ENCODE measurements around the gene BCAS4.
"Not testable (repeated sequence)": the region's sequence is repeated elsewhere in the genome, so short reads cannot be mapped to it uniquely, and the experiment has no call there.

Gene BCAS4

GRCh38 chr20:50784464-50784863 lies 10.4 kb upstream of the BCAS4 start:
- DNase-seq = no peak
- Mint-ChIP-seq H3K36me3 (ENCODE audit: low read depth) (no peaks in the 10 kb centered on the region), H3K27ac (no peak overlapping the region), H3K4me3 (no peak overlapping the region), H3K4me1 (ENCODE audit: low read depth) (no peaks in the 10 kb centered on the region), H3K27me3 (no peaks in the 10 kb centered on the region), H3K9me3 (no peaks in the 10 kb centered on the region)

GRCh38 chr20:50786703-50787102 lies 8.2 kb upstream of the BCAS4 start:
- H3K9me3 Mint-ChIP-seq = no peaks in the 10 kb centered on the region
- no peak overlapping the region for H3K27ac Mint-ChIP-seq
- H3K36me3 Mint-ChIP-seq (ENCODE audit: low read depth) = no peaks in the 10 kb centered on the region
- DNase-seq = no peak
- H3K27me3 Mint-ChIP-seq = no peaks in the 10 kb centered on the region
- H3K4me3 Mint-ChIP-seq = no peak overlapping the region
- peaks cover 8% of the 10 kb centered on the region for H3K4me1 Mint-ChIP-seq (ENCODE audit: low read depth)

GRCh38 chr20:50787181-50787580 lies 7.7 kb upstream of the BCAS4 start:
- H3K27me3 Mint-ChIP-seq = no peaks in the 10 kb centered on the region
- no peaks in the 10 kb centered on the region for H3K9me3 Mint-ChIP-seq
- no peak overlapping the region for H3K4me3 Mint-ChIP-seq
- H3K36me3 Mint-ChIP-seq (ENCODE audit: low read depth) = no peaks in the 10 kb centered on the region
- no peak overlapping the region for H3K27ac Mint-ChIP-seq
- DNase-seq = no peak
- peaks cover 8% of the 10 kb centered on the region for H3K4me1 Mint-ChIP-seq (ENCODE audit: low read depth)

DNA sequence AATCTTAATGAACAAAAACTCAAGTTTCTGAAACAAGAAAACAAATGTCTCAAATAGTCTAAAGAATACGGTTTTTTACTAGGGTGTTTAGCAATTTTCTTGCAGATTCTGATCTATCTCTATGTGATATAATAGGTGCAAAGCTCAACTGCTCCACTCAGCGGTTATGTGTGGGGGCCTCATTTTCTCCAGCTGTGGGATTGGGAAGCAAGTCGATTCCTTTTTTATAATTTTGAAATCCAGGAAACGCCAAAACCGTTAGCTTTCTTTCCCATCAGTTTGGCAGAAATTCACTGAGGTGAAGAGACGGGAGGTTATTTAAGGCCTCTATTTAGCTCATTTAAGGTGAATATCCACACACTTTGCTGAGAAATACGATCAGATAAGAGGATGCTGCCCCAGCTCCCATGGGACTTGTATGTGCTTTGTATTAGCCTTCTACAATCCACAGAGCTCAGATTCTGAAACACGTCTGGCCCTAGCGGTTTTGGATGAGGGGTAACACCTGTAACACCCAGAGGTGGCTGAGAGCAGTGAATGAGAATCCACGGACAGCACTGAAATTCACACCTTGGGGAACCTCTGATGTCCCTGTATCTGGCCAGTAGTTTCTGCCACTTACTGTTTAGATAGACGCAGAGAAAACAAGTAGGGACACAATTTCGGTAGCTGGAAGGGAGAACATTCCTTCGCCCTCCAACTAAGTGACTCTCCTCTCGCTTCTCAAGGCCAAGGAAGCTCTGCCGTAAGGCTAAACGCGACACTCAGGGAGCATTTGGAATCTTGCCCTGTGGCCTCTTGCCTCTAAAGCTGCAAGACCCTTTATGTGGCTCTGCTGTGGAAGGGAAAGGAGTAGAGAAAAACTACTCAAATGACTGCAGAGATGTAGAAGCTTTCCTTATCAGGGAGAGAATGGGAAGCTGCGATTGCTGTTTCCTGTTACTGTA lies 6.5 kb upstream of the BCAS4 start:
- Mint-ChIP-seq H3K4me3 (no peak overlapping the region), H3K36me3 (ENCODE audit: low read depth) (no peaks in the 10 kb centered on the region), H3K27ac (no peak overlapping the region), H3K4me1 (ENCODE audit: low read depth) (peaks cover 8% of the 10 kb centered on the region), H3K9me3 (no peaks in the 10 kb centered on the region), H3K27me3 (no peaks in the 10 kb centered on the region)
- DNase-seq = no peak

DNA sequence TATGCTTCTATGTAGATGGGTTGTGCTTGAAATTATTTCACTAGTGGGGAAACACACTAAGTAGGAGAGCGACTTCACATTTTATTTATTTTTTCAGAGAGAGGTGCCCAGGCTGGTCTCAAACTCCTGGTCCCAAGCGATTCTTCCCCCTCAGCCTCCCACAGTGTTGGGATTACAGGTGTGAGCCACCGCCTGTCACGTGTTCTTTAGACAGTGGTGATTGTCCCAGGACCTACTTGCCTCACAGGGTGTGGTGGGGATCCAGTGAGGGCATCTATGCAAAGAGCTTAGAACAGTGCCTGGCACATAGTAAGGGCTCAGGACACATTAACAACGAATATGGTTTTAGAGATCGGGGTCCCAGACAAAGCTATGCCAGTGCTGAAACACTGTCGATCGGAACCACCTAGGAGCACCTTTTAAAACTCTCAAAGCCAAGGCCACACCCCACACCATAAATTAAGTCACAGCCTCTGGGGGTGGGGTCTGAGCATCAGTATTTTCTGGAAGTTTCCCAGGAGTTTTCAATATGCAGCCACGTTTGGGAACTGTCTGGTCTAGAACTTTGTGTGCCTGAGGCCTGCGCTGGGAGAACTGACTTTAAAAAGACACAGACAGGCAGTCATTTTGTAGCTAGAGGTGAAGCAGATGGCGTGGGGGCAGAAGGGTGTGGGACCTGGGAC lies 4.8 kb upstream of the BCAS4 start:
- Mint-ChIP-seq H3K27ac (peak overlapping the region; percentile 82), H3K4me3 (no peak overlapping the region), H3K36me3 (ENCODE audit: low read depth) (no peaks in the 10 kb centered on the region), H3K9me3 (no peaks in the 10 kb centered on the region), H3K27me3 (no peaks in the 10 kb centered on the region), H3K4me1 (ENCODE audit: low read depth) (peaks cover 12% of the 10 kb centered on the region)
- DNase-seq = no peak

DNA sequence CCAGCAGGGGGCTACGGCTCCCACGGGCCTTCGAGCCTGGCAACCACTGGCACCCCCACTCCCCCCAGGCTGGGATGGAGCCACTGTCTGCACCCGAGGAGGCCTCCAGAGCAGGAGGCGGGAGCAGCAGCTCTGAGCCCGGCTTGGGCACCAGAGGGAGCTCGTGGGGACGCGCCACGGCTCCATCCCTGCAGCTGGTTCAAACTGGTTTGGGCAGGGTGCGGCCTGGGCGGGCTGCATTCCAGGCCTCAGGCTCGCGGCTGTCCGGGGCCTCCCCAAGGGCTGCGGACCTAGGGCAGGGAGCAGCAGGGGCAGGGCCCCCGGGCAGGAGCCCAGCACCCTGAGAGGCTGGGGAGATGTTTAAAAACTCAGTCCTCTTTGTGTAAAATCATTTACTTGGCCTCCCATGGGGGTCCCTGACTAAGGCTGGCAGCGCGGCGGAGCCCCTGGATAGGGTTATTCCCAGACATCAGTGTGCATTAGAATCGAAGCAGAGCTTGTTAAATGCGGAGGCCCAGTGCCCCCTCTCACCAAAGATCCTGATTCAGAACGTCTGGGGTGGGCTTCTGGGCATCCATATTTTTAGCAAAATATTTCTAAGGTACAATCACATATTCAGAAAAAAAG lies 4.1 kb upstream of the BCAS4 start:
- H3K9me3 Mint-ChIP-seq = no peaks in the 10 kb centered on the region
- DNase-seq = peak; percentile 90
- H3K27me3 Mint-ChIP-seq = no peaks in the 10 kb centered on the region
- H3K4me3 Mint-ChIP-seq = no peak overlapping the region
- peaks cover 2% of the 10 kb centered on the region for H3K36me3 Mint-ChIP-seq (ENCODE audit: low read depth)
- peak overlapping the region; percentile 82 for H3K27ac Mint-ChIP-seq
- H3K4me1 Mint-ChIP-seq (ENCODE audit: low read depth) = peaks cover 16% of the 10 kb centered on the region

GRCh38 chr20:50792708-50793574 lies 1.9 kb upstream of the BCAS4 start:
- DNase-seq = no peak
- peaks cover 20% of the 10 kb centered on the region for H3K4me1 Mint-ChIP-seq (ENCODE audit: low read depth)
- no peaks in the 10 kb centered on the region for H3K9me3 Mint-ChIP-seq
- no peaks in the 10 kb centered on the region for H3K27me3 Mint-ChIP-seq
- H3K27ac Mint-ChIP-seq = no peak overlapping the region
- peaks cover 3% of the 10 kb centered on the region for H3K36me3 Mint-ChIP-seq (ENCODE audit: low read depth)
- H3K4me3 Mint-ChIP-seq = no peak overlapping the region

GRCh38 chr20:50793575-50794016 lies 1.3 kb upstream of the BCAS4 start:
- Mint-ChIP-seq H3K4me3 (peak overlapping the region; percentile 42), H3K4me1 (ENCODE audit: low read depth) (peaks cover 20% of the 10 kb centered on the region)
- H3K36me3 Mint-ChIP-seq (ENCODE audit: low read depth); H3K27me3 Mint-ChIP-seq; H3K9me3 Mint-ChIP-seq; H3K27ac Mint-ChIP-seq: not testable (repeated sequence)
- peak; percentile 63 for DNase-seq

DNA sequence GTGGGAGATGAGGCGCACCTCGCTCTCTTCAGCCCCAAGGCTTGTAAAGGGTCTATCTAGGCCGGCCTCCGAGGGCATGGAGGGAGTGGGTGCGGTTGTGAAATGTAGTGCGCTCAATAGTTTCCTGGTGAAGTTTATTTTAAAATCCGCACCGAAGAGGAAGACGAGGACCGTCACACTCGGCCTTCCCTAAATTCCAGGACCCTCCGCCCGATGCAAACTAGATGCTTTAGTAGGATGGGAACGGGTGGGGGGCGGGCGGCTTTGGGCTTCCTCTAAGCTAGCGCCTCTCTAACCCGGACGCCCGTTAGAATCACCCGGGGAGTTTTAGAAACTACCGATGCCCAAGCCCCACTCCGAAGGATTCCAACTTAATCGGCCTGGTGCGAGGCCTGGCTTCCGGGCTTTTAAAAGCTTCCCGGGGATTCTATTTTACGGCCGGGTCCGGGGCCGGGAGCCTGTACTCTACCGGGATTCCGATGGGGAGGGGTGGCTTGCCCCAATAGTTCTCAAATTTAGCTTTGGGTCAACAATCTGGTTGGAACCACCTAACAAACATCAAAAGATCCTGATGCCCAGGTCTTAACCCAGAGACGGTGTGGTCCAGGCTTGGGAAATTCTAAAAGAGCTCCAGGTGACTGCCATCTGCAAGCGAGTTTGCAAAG lies 548 bp upstream of the BCAS4 start:
- Mint-ChIP-seq H3K4me3 (peak overlapping the region; percentile 68), H3K27me3 (no peaks in the 10 kb centered on the region), H3K36me3 (ENCODE audit: low read depth) (peaks cover 3% of the 10 kb centered on the region), H3K9me3 (no peaks in the 10 kb centered on the region), H3K27ac (peak overlapping the region; percentile 63), H3K4me1 (ENCODE audit: low read depth) (peaks cover 26% of the 10 kb centered on the region)
- no peak for DNase-seq

DNA sequence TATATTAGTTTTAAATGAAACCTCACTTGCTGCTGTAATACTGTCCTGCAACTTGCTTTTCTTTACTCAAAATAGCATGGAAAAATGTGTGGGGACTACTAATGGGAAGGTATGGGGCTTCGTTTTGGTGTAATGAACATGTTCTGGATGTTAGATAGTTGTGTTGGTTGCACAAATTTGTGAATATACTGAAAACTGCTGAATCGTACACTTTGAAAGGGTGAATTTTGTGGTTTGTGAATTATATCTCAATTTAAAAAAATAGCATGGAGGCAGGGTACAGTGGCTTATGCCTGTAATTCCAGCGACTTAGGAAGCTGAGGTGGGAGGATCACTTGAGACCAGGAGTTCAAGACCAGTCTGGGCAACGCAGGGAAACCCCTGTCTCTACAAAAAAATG lies 2.3 kb downstream of the BCAS4 start:
- H3K4me1 Mint-ChIP-seq (ENCODE audit: low read depth) = peaks cover 22% of the 10 kb centered on the region
- H3K9me3 Mint-ChIP-seq = no peaks in the 10 kb centered on the region
- H3K36me3 Mint-ChIP-seq (ENCODE audit: low read depth) = peaks cover 3% of the 10 kb centered on the region
- H3K27me3 Mint-ChIP-seq = no peaks in the 10 kb centered on the region
- no peak overlapping the region for H3K4me3 Mint-ChIP-seq
- H3K27ac Mint-ChIP-seq = no peak overlapping the region
- no peak for DNase-seq

- Mint-ChIP-seq H3K27me3 (no peaks in the 10 kb centered on the region), H3K27ac (peak overlapping the region; percentile 8), H3K9me3 (no peaks in the 10 kb centered on the region), H3K4me3 (no peak overlapping the region), H3K4me1 (ENCODE audit: low read depth) (peaks cover 22% of the 10 kb centered on the region), H3K36me3 (ENCODE audit: low read depth) (peaks cover 3% of the 10 kb centered on the region)
- DNase-seq = no peak
Measured at GRCh38 chr20:50798650-50799049, 3.8 kb downstream of the BCAS4 start.

DNA sequence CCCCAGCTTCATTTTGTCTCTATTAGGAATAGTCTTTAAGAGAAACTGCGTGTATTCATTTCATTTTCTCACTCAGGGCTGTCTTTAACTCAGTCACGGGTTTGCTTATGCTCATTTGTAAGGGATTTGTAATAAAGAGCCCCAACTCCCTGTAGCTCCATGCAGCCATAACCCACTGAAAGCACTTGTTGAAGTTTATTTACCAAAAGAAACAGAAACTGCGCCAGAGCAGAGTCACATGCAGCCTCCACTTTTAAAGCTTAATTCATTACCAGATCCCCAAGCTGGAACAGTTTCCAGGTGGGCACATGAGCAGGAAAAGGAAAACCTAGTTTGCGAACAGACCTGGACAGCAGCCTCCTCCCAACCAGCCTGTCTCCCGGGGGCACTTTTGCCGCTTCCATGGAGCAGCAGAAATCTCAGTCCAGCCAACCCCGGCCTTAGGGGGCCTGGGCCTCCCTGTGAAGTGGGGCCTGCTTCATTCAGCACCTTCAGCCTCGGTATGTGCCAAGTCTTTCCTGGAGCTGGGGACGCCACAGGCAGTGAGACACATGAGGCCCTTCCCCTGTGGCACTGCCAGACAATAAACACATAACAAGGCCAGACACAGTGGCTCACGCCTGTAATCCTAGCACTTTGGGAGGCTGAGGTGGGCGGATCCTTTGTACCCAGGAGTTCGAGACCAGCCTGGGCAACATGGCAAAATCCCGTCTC lies 4.5 kb downstream of the BCAS4 start:
- Mint-ChIP-seq H3K9me3 (no peaks in the 10 kb centered on the region), H3K4me3 (no peak overlapping the region), H3K36me3 (ENCODE audit: low read depth) (peaks cover 3% of the 10 kb centered on the region), H3K27me3 (no peaks in the 10 kb centered on the region), H3K4me1 (ENCODE audit: low read depth) (peaks cover 22% of the 10 kb centered on the region), H3K27ac (no peak overlapping the region)
- no peak for DNase-seq

GRCh38 chr20:50799890-50800550 lies 5.2 kb downstream of the BCAS4 start:
- Mint-ChIP-seq H3K27ac (peak overlapping the region; percentile 64), H3K27me3 (no peaks in the 10 kb centered on the region), H3K36me3 (ENCODE audit: low read depth) (peaks cover 3% of the 10 kb centered on the region), H3K9me3 (no peaks in the 10 kb centered on the region), H3K4me1 (ENCODE audit: low read depth) (peaks cover 27% of the 10 kb centered on the region), H3K4me3 (no peak overlapping the region)
- no peak for DNase-seq
